GM23338 (cell line): ENCODE measurements around the gene IFT88. TPM values are rescaled to one million over a fixed set of nuclear protein-coding genes. Genes with fewer than 3 reads are reported as not detected.

ENCODE experiments used
- ATAC-seq: fragments of 200-7000 bp; cut with Tn5 transposase; 3 replicates; pipeline ENCODE4 v1.9.1; 2020
- DNase-seq: peaks from one replicate; pipeline ENCODE4 v3.0.0-alpha.2; 2015; ENCODE audit warnings: low spot score
- H2AFZ ChIP-seq: fragments of 200-600 bp; sonication (generic); 2 replicates; pipeline ENCODE4 v1.8.0; 2016; ENCODE audit warnings: antibody characterized with exemption, mild to moderate bottlenecking, moderate library complexity
- H3F3A ChIP-seq: fragments of 200-600 bp; sonication (generic); replicated peaks from 2 replicates; pipeline ENCODE4 v1.8.0; 2017; ENCODE audit warnings: antibody characterized with exemption, mixed run types, low read depth
- H3K27ac ChIP-seq: fragments of 200-600 bp; sonication (generic); 2 replicates; pipeline ENCODE4 v1.6.1; 2016; ENCODE audit warnings: low read depth
- H3K27me3 ChIP-seq: fragments of 200-600 bp; sonication (generic); 2 replicates; pipeline ENCODE4 v1.8.0; 2016; ENCODE audit warnings: mild to moderate bottlenecking, mixed run types, moderate library complexity; ENCODE audit not compliant: insufficient read depth
- H3K36me3 ChIP-seq: fragments of 200-600 bp; sonication (generic); 2 replicates; pipeline ENCODE4 v1.8.0; 2016; ENCODE audit warnings: mild to moderate bottlenecking; ENCODE audit not compliant: insufficient read depth
- H3K4me1 ChIP-seq: fragments of 200-600 bp; sonication (generic); 2 replicates; pipeline ENCODE4 v1.8.0; 2016; ENCODE audit warnings: mild to moderate bottlenecking, moderate library complexity; ENCODE audit not compliant: insufficient read depth
- H3K4me2 ChIP-seq: fragments of 200-600 bp; sonication (generic); 2 replicates; pipeline ENCODE4 v1.7.1; 2017; ENCODE audit warnings: mixed run types
- H3K4me3 ChIP-seq: fragments of 200-600 bp; sonication (generic); 2 replicates; pipeline ENCODE4 v1.6.1; 2016; ENCODE audit warnings: mixed run types
- H3K79me2 ChIP-seq: fragments of 200-600 bp; sonication (generic); replicated peaks from 2 replicates; pipeline ENCODE4 v1.8.0; 2017; ENCODE audit warnings: mild to moderate bottlenecking; ENCODE audit not compliant: insufficient read depth
- H3K9me2 ChIP-seq: fragments of 200-600 bp; sonication (generic); 2 replicates; pipeline ENCODE4 v1.8.0; 2017; ENCODE audit not compliant: insufficient read depth
- H4K20me1 ChIP-seq: fragments of 200-600 bp; sonication (generic); replicated peaks from 2 replicates; pipeline ENCODE4 v1.8.0; 2017; ENCODE audit warnings: mild to moderate bottlenecking; ENCODE audit not compliant: insufficient read depth
- H3K27ac Mint-ChIP-seq: 2 replicates; pipeline ENCODE4 v1.8.0; 2020; ENCODE audit warnings: inconsistent platforms, mild to moderate bottlenecking, moderate library complexity, mixed read lengths
- H3K27me3 Mint-ChIP-seq: 3 replicates; pipeline ENCODE4 v1.8.0; 2022; ENCODE audit warnings: low read depth, mild to moderate bottlenecking, moderate library complexity, mixed read lengths, inconsistent platforms; ENCODE audit not compliant: insufficient read depth, poor library complexity
- H3K36me3 Mint-ChIP-seq: 3 replicates; pipeline ENCODE4 v1.8.0; 2021; ENCODE audit warnings: low read depth, mild to moderate bottlenecking, inconsistent platforms, moderate library complexity, mixed read lengths
- H3K4me1 Mint-ChIP-seq: 3 replicates; pipeline ENCODE4 v1.8.0; 2020; ENCODE audit warnings: mild to moderate bottlenecking, inconsistent platforms, mixed read lengths
- H3K4me3 Mint-ChIP-seq: 3 replicates; pipeline ENCODE4 v1.8.0; 2021; ENCODE audit warnings: moderate library complexity, mild to moderate bottlenecking, inconsistent platforms, mixed read lengths
- H3K9me3 Mint-ChIP-seq: 3 replicates; pipeline ENCODE4 v1.8.0; 2020; ENCODE audit warnings: moderate library complexity, mild to moderate bottlenecking, inconsistent platforms, mixed read lengths
- CREB1 ChIP-seq: fragments of 250-450 bp; sonication (Bioruptor Pico); IDR thresholded peaks from 2 replicates; pipeline ENCODE4 v1.5.0; 2020; ENCODE audit warnings: low read depth, mild to moderate bottlenecking, moderate library complexity
- EZH2 ChIP-seq: fragments of 200-600 bp; sonication (generic); IDR thresholded peaks from one replicate; pipeline ENCODE4 v1.8.0; 2017; ENCODE audit warnings: antibody characterized with exemption, mild to moderate bottlenecking, low read depth; ENCODE audit not compliant: unreplicated experiment
- EZH2phosphoT487 ChIP-seq: fragments of 200-600 bp; sonication (generic); IDR thresholded peaks from one replicate; pipeline ENCODE4 v1.8.1; 2018; ENCODE audit warnings: antibody characterized with exemption; ENCODE audit not compliant: unreplicated experiment
- JUNB ChIP-seq: IDR thresholded peaks from one replicate; pipeline ENCODE4 v1.6.1; 2016; ENCODE audit warnings: antibody characterized with exemption; ENCODE audit not compliant: unreplicated experiment
- NANOG ChIP-seq: IDR thresholded peaks from 2 replicates; pipeline ENCODE4 v1.6.1; 2016; ENCODE audit warnings: antibody characterized with exemption, borderline replicate concordance
- POLR2AphosphoS5 ChIP-seq: IDR thresholded peaks from 2 replicates; pipeline ENCODE4 v1.6.1; 2016; ENCODE audit warnings: antibody characterized with exemption, low read depth
- REST ChIP-seq: IDR thresholded peaks from one replicate; pipeline ENCODE4 v1.6.1; 2018; ENCODE audit warnings: antibody characterized with exemption; ENCODE audit not compliant: unreplicated experiment
- STAT1 ChIP-seq: IDR thresholded peaks from one replicate; pipeline ENCODE4 v1.6.1; 2016; ENCODE audit warnings: antibody characterized with exemption; ENCODE audit not compliant: unreplicated experiment
- ZNF114 ChIP-seq: fragments of 250-450 bp; sonication (Bioruptor Pico); IDR thresholded peaks from 2 replicates; pipeline ENCODE4 v1.5.0; 2020; ENCODE audit warnings: mild to moderate bottlenecking, moderate library complexity
- ZNF331 ChIP-seq: fragments of 250-450 bp; sonication (Bioruptor Pico); IDR thresholded peaks from 2 replicates; pipeline ENCODE4 v1.5.0; 2020; ENCODE audit warnings: low read depth, mild to moderate bottlenecking, moderate library complexity
- polyA plus RNA-seq: library from polyadenylated mRNA; unstranded; fragments of >200 nt; fragmentation: Nextera tagmentation; extraction: Ambion mirVana; gene quantifications from 2 replicates; pipeline ENCODE4 v1.2.1, GENCODE V29; 2016
- total RNA-seq: library from RNA; depleted of rRNA; stranded (reverse); fragments of >200 nt; shearing (Covaris generic); gene quantifications from 2 replicates; pipeline ENCODE4 v1.2.3, GENCODE V29; 2014
- TF ChIP-seq, protein P1 (sequence below): fragments of 250-450 bp; sonication (Bioruptor Pico); IDR thresholded peaks from 2 replicates; pipeline ENCODE4 v1.5.0; 2020; ENCODE audit warnings: mild to moderate bottlenecking, moderate library complexity
- TF ChIP-seq, protein P2 (sequence below), 2 experiments: fragments of 200-600 bp in 1 of 2; sonication (generic) in 1 of 2; conservative IDR thresholded peaks; 2 replicates each; pipeline versions ENCODE4 v1.5.1 to v1.6.1; 2016 to 2017; ENCODE audit warnings: antibody characterized with exemption in 2 of 2, low read depth in 2 of 2, mild to moderate bottlenecking in 2 of 2, moderate library complexity in 1 of 2
- TF ChIP-seq, protein P3 (sequence below): IDR thresholded peaks from 2 replicates; pipeline ENCODE4 v1.6.1; 2016; ENCODE audit warnings: antibody characterized with exemption

IFT88 gene
- total and polyA plus RNA-seq, 2 experiments from 2014 or later: 8.2 to 8.7 TPM

GRCh38 chr13:20570517-20570916 is 3.6 kb downstream of the IFT88 start:
- H3K27me3 ChIP-seq: no peaks in the 10 kb centered on the region
- TF ChIP-seq POLR2AphosphoS5 (no peak), EZH2 (no peak), REST (no peak), STAT1 (no peak), ZNF114 (CRISPR knock-in tag) (no peak), JUNB (no peak), NANOG (no peak), EZH2phosphoT487 (no peak), CREB1 (no peak), ZNF331 (CRISPR knock-in tag) (no peak)
- TF ChIP-seq, protein P1, sequence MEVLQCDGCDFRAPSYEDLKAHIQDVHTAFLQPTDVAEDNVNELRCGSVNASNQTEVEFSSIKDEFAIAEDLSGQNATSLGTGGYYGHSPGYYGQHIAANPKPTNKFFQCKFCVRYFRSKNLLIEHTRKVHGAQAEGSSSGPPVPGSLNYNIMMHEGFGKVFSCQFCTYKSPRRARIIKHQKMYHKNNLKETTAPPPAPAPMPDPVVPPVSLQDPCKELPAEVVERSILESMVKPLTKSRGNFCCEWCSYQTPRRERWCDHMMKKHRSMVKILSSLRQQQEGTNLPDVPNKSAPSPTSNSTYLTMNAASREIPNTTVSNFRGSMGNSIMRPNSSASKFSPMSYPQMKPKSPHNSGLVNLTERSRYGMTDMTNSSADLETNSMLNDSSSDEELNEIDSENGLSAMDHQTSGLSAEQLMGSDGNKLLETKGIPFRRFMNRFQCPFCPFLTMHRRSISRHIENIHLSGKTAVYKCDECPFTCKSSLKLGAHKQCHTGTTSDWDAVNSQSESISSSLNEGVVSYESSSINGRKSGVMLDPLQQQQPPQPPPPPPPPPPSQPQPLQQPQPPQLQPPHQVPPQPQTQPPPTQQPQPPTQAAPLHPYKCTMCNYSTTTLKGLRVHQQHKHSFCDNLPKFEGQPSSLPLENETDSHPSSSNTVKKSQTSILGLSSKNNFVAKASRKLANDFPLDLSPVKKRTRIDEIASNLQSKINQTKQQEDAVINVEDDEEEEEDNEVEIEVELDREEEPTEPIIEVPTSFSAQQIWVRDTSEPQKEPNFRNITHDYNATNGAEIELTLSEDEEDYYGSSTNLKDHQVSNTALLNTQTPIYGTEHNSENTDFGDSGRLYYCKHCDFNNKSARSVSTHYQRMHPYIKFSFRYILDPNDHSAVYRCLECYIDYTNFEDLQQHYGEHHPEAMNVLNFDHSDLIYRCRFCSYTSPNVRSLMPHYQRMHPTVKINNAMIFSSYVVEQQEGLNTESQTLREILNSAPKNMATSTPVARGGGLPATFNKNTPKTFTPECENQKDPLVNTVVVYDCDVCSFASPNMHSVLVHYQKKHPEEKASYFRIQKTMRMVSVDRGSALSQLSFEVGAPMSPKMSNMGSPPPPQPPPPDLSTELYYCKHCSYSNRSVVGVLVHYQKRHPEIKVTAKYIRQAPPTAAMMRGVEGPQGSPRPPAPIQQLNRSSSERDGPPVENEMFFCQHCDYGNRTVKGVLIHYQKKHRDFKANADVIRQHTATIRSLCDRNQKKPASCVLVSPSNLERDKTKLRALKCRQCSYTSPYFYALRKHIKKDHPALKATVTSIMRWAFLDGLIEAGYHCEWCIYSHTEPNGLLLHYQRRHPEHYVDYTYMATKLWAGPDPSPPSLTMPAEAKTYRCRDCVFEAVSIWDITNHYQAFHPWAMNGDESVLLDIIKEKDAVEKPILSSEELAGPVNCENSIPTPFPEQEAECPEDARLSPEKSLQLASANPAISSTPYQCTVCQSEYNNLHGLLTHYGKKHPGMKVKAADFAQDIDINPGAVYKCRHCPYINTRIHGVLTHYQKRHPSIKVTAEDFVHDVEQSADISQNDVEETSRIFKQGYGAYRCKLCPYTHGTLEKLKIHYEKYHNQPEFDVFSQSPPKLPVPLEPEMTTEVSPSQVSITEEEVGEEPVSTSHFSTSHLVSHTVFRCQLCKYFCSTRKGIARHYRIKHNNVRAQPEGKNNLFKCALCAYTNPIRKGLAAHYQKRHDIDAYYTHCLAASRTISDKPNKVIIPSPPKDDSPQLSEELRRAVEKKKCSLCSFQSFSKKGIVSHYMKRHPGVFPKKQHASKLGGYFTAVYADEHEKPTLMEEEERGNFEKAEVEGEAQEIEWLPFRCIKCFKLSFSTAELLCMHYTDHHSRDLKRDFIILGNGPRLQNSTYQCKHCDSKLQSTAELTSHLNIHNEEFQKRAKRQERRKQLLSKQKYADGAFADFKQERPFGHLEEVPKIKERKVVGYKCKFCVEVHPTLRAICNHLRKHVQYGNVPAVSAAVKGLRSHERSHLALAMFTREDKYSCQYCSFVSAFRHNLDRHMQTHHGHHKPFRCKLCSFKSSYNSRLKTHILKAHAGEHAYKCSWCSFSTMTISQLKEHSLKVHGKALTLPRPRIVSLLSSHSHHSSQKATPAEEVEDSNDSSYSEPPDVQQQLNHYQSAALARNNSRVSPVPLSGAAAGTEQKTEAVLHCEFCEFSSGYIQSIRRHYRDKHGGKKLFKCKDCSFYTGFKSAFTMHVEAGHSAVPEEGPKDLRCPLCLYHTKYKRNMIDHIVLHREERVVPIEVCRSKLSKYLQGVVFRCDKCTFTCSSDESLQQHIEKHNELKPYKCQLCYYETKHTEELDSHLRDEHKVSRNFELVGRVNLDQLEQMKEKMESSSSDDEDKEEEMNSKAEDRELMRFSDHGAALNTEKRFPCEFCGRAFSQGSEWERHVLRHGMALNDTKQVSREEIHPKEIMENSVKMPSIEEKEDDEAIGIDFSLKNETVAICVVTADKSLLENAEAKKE (CRISPR knock-in tag): no peak
- TF ChIP-seq, protein P2, sequence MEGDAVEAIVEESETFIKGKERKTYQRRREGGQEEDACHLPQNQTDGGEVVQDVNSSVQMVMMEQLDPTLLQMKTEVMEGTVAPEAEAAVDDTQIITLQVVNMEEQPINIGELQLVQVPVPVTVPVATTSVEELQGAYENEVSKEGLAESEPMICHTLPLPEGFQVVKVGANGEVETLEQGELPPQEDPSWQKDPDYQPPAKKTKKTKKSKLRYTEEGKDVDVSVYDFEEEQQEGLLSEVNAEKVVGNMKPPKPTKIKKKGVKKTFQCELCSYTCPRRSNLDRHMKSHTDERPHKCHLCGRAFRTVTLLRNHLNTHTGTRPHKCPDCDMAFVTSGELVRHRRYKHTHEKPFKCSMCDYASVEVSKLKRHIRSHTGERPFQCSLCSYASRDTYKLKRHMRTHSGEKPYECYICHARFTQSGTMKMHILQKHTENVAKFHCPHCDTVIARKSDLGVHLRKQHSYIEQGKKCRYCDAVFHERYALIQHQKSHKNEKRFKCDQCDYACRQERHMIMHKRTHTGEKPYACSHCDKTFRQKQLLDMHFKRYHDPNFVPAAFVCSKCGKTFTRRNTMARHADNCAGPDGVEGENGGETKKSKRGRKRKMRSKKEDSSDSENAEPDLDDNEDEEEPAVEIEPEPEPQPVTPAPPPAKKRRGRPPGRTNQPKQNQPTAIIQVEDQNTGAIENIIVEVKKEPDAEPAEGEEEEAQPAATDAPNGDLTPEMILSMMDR (conservative IDR thresholded peaks at IDR 0.05; ENCODE audit: low read depth in 2 of 2): no peak
- TF ChIP-seq, protein P3, sequence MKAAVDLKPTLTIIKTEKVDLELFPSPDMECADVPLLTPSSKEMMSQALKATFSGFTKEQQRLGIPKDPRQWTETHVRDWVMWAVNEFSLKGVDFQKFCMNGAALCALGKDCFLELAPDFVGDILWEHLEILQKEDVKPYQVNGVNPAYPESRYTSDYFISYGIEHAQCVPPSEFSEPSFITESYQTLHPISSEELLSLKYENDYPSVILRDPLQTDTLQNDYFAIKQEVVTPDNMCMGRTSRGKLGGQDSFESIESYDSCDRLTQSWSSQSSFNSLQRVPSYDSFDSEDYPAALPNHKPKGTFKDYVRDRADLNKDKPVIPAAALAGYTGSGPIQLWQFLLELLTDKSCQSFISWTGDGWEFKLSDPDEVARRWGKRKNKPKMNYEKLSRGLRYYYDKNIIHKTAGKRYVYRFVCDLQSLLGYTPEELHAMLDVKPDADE: no peak
- H3F3A ChIP-seq: peaks cover 8% of the 10 kb centered on the region; the same call in 1 of the 2 replicates
- H2AFZ ChIP-seq: no peak overlapping the region
- H4K20me1 ChIP-seq: no peaks in the 10 kb centered on the region; the same call in 1 of the 2 replicates
- peaks cover 11% of the 10 kb centered on the region for H3K9me3 Mint-ChIP-seq
- no peaks in the 10 kb centered on the region for H3K36me3 ChIP-seq
- peaks cover 6% of the 10 kb centered on the region for H3K4me1 Mint-ChIP-seq
- no peak overlapping the region for H3K27ac ChIP-seq
- H3K36me3 Mint-ChIP-seq: peaks cover 7% of the 10 kb centered on the region
- no peak overlapping the region for H3K4me2 ChIP-seq
- H3K4me1 ChIP-seq: peaks cover 6% of the 10 kb centered on the region; the same call in 1 of the 2 replicates
- peaks cover 10% of the 10 kb centered on the region for H3K27me3 Mint-ChIP-seq
- ATAC-seq (no peak), DNase-seq (no peak)
- H3K9me2 ChIP-seq: no peaks in the 10 kb centered on the region
- no peak overlapping the region for H3K4me3 ChIP-seq
- 0 out of 2 replicates have a peak, but pooled peaks cover 3% of the 10 kb centered on the region for H3K79me2 ChIP-seq
- H3K4me3 Mint-ChIP-seq: no peak overlapping the region
- no peak overlapping the region for H3K27ac Mint-ChIP-seq
